CD4-positive, alpha-beta T cell (primary cell): Measurements from ENCODE around the gene TAF4. TPM values are rescaled to one million over a fixed set of nuclear protein-coding genes. Genes with fewer than 3 reads are reported as not detected.

Experiments
- ATAC-seq: fragments of 200-7000 bp; cut with Tn5 transposase; one replicate; pipeline ENCODE4 v1.10.0; 2022; ENCODE audit warnings: mild to moderate bottlenecking; ENCODE audit not compliant: poor library complexity
- CTCF ChIA-PET: fragments of 350-600 bp; sonication (Branson Sonifier 250); formaldehyde crosslinking; loops from one replicate; lab custom pipeline; 2021; ENCODE audit warnings: antibody characterized with exemption, inconsistent platforms; lab: Charles Lee
- POLR2A ChIA-PET: fragments of 350-600 bp; sonication (Branson Sonifier 250); formaldehyde crosslinking; loops from one replicate; lab custom pipeline; 2021; ENCODE audit warnings: antibody characterized with exemption, inconsistent platforms; lab: Charles Lee
- DNase-seq, 14 experiments: peaks; one replicate each; pipeline ENCODE4 v3.0.0-alpha.2; 2013 to 2020; ENCODE audit warnings: mixed read lengths in 2 of 14
- H3K27ac ChIP-seq, 2 donors: one replicate each; pipeline versions ENCODE4 v1.5.1 to v1.7.0; 2013; ENCODE audit warnings: low read length in 2 of 2, low read depth in 1 of 2, mild to moderate bottlenecking in 1 of 2
- H3K27me3 ChIP-seq, 2 experiments: 1 replicate in 1 of 2; 2 replicates in 1 of 2; pipeline versions ENCODE4 v1.6.1 to v1.7.0; 2013; ENCODE audit warnings: low read length in 2 of 2, control low read depth in 1 of 2, mild to moderate bottlenecking in 1 of 2, moderate library complexity in 1 of 2; ENCODE audit not compliant: insufficient read depth in 2 of 2, control insufficient read depth in 1 of 2
- H3K36me3 ChIP-seq: one replicate; pipeline ENCODE4 v1.6.1; 2013; ENCODE audit warnings: low read length, control low read depth; ENCODE audit not compliant: insufficient read depth
- H3K4me1 ChIP-seq: one replicate; pipeline ENCODE4 v1.6.1; 2013; ENCODE audit warnings: low read length, control low read depth; ENCODE audit not compliant: insufficient read depth
- H3K4me3 ChIP-seq: one replicate; pipeline ENCODE4 v1.5.1; 2013; ENCODE audit warnings: mild to moderate bottlenecking, low read length, moderate library complexity
- H3K9me3 ChIP-seq, 2 experiments: 1 replicate in 1 of 2; 2 replicates in 1 of 2; pipeline versions ENCODE4 v1.6.1 to v1.7.0; 2013; ENCODE audit warnings: low read length in 2 of 2, mild to moderate bottlenecking in 2 of 2, control low read depth in 1 of 2, moderate library complexity in 1 of 2; ENCODE audit not compliant: control insufficient read depth in 1 of 2, insufficient read depth in 1 of 2
- H3K27ac Mint-ChIP-seq: one replicate; pipeline ENCODE4 v1.8.0; 2020; ENCODE audit warnings: mixed read lengths
- H3K27me3 Mint-ChIP-seq: one replicate; pipeline ENCODE4 v1.8.0; 2021; ENCODE audit warnings: mixed read lengths
- H3K36me3 Mint-ChIP-seq: one replicate; pipeline ENCODE4 v1.8.0; 2021; ENCODE audit warnings: low read depth, mixed read lengths
- H3K4me1 Mint-ChIP-seq: one replicate; pipeline ENCODE4 v1.8.0; 2021; ENCODE audit warnings: low read depth, mixed read lengths
- H3K4me3 Mint-ChIP-seq: one replicate; pipeline ENCODE4 v1.8.0; 2020; ENCODE audit warnings: mild to moderate bottlenecking, mixed read lengths
- H3K9me3 Mint-ChIP-seq: one replicate; pipeline ENCODE4 v1.8.0; 2020; ENCODE audit warnings: mixed read lengths
- intact Hi-C, 2 experiments: fragments of 100-400 bp; cut with DNase I in 1 of 2; cut with micrococcal nuclease in 1 of 2; formaldehyde crosslinking; loops; one replicate each; pipeline versions ENCODE4 v1.15.1 to v1.9.0; 2023 to 2025; cut with DNase I, micrococcal nuclease
- total RNA-seq, 174 experiments: library from RNA in 2 of 174; stranded (reverse) in 2 of 174; gene quantifications; one replicate each; pipeline ENCODE4 v1.2.3 and lab custom pipeline; 2021 to 2026
- TF ChIP-seq, protein P1 (sequence below): fragments of 200-600 bp; IDR thresholded peaks from one replicate; pipeline ENCODE4 v1.8.0; 2022; ENCODE audit warnings: antibody characterized with exemption, mild to moderate bottlenecking

TAF4 gene
- total RNA-seq, 2 experiments from 2014 or later = 11.1 to 12.5 TPM

DNA sequence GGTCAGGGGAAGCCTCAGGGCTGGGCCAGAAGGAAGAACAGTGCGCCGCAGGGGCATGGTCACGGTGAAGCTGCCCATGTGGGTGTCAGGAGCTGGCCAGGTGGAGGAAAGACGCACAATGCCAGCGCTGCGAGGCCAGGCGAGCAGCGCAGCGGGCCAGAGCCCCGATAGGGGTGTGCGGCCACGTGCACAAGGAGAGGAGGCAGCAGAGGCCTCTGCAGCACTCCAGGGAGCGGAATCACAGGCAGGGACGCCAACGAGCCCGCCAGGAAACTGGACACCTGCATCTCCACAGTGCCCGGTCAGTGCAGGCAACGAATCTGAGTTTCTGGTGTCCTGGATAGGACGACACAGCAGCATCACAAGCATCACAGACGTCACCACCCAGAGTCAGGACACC is 35.7 kb downstream of the TAF4 start:
- Mint-ChIP-seq H3K9me3 (no peaks in the 10 kb centered on the region), H3K27ac (peak overlapping the region; percentile 93), H3K27me3 (no peaks in the 10 kb centered on the region), H3K4me3 (no peak overlapping the region), H3K36me3 (no peaks in the 10 kb centered on the region), H3K4me1 (peaks cover 58% of the 10 kb centered on the region)
- ChIA-PET CTCF (interaction anchor here (1.4 to 1.6 kb wide), 2 partner anchors 19 to 36 kb away, joined by 3 to 6 read pairs; partner anchors contain the start of gene TAF4), POLR2A (interaction anchor here (1.5 kb wide), 1 partner anchor 36 kb away, joined by 16 read pairs; the partner anchor contains the start of gene TAF4)
- H3K4me1 ChIP-seq = peaks cover 58% of the 10 kb centered on the region
- intact Hi-C loops = loop anchor here (1.0 to 5.0 kb wide), 5 partner anchors 32 to 127 kb away; partner anchors contain the start of gene LSM14B (in 1 of the 2)
- TF ChIP-seq, protein P1, sequence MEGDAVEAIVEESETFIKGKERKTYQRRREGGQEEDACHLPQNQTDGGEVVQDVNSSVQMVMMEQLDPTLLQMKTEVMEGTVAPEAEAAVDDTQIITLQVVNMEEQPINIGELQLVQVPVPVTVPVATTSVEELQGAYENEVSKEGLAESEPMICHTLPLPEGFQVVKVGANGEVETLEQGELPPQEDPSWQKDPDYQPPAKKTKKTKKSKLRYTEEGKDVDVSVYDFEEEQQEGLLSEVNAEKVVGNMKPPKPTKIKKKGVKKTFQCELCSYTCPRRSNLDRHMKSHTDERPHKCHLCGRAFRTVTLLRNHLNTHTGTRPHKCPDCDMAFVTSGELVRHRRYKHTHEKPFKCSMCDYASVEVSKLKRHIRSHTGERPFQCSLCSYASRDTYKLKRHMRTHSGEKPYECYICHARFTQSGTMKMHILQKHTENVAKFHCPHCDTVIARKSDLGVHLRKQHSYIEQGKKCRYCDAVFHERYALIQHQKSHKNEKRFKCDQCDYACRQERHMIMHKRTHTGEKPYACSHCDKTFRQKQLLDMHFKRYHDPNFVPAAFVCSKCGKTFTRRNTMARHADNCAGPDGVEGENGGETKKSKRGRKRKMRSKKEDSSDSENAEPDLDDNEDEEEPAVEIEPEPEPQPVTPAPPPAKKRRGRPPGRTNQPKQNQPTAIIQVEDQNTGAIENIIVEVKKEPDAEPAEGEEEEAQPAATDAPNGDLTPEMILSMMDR = no peak
- H3K4me3 ChIP-seq = no peak overlapping the region
- no peak for ATAC-seq
- H3K27me3 ChIP-seq = no peaks in the 10 kb centered on the region
- H3K36me3 ChIP-seq = no peaks in the 10 kb centered on the region
- DNase-seq = no peak
- H3K27ac ChIP-seq = no peak overlapping the region
- no peaks in the 10 kb centered on the region for H3K9me3 ChIP-seq

DNA sequence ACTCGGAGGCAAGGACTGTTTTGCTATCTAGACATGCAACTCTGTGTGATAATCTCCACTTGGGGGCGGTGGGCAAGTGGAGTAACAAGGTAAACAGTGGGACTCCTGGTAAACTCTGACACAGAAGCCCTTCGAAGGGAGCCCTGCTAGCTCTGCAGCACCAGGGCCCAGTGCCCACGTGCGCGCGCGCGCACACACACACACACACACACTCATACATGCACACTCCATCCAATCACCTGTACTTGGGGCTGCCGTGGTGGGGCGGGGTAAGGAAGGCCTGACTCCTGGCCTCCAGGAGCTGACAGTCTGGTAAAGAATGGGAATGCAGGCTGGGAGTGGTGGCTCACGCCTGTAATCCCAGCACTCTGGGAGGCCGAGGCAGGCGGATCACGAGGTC is 36.4 kb downstream of the TAF4 start:
- intact Hi-C loops = loop anchor here in 1 of 2 experiments (5.0 kb wide), 2 partner anchors 33 to 128 kb away; no protein-coding TSS in a partner anchor
- no peak overlapping the region for H3K4me3 ChIP-seq
- H3K27me3 ChIP-seq = no peaks in the 10 kb centered on the region
- H3K9me3 ChIP-seq = no peaks in the 10 kb centered on the region
- no peaks in the 10 kb centered on the region for H3K27me3 Mint-ChIP-seq
- H3K4me1 Mint-ChIP-seq = peaks cover 62% of the 10 kb centered on the region
- H3K27ac Mint-ChIP-seq = peak overlapping the region; percentile 70
- CTCF ChIA-PET = interaction anchor here (1.6 kb wide), 1 partner anchor 36 kb away, joined by 3 read pairs; the partner anchor contains the start of gene TAF4
- H3K36me3 ChIP-seq = no peaks in the 10 kb centered on the region
- POLR2A ChIA-PET = interaction anchor here (0.6 to 1.0 kb wide), 2 partner anchors 92 to 207 kb away, joined by 3 read pairs; no protein-coding TSS in a partner anchor
- peaks cover 58% of the 10 kb centered on the region for H3K4me1 ChIP-seq
- H3K4me3 Mint-ChIP-seq = no peak overlapping the region
- no peak for ATAC-seq
- no peaks in the 10 kb centered on the region for H3K9me3 Mint-ChIP-seq
- TF ChIP-seq, protein P1 = no peak
- no peak overlapping the region for H3K27ac ChIP-seq
- H3K36me3 Mint-ChIP-seq = no peaks in the 10 kb centered on the region
- no peak for DNase-seq

DNA sequence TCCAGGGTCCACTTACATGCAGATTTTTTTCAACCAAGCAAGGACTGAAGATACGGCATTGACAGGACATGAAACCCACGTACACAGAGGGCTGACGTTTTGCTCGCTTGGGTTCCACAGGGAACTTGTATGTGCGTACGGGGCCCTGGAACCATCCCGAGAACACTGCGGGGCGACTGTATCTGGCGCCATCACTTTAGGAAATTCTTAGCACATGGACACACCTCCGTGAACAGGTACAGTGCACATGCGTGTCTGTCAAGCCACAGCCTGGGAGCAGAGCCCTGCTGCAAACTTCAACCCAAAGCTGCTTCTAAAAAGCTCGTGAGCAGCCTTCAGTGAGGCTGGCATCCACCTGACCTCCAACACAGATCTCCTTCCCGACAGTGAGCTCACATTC is 37.3 kb downstream of the TAF4 start:
- no peaks in the 10 kb centered on the region for H3K27me3 Mint-ChIP-seq
- ATAC-seq = no peak
- CTCF ChIA-PET = no interaction called here

More for the DNA sequence above, 37.3 kb downstream of the TAF4 start:
- intact Hi-C loops = loop anchor here in 1 of 2 experiments (5.0 kb wide), 2 partner anchors 34 to 129 kb away; no protein-coding TSS in a partner anchor
- Histone ChIP-seq H3K27me3 (no peaks in the 10 kb centered on the region), H3K4me1 (peaks cover 57% of the 10 kb centered on the region), H3K4me3 (no peak overlapping the region), H3K36me3 (no peaks in the 10 kb centered on the region), H3K9me3 (no peaks in the 10 kb centered on the region), H3K27ac (no peak overlapping the region)
- Mint-ChIP-seq H3K36me3 (no peaks in the 10 kb centered on the region), H3K4me1 (peaks cover 66% of the 10 kb centered on the region), H3K27ac (peak overlapping the region; percentile 70), H3K4me3 (no peak overlapping the region), H3K9me3 (no peaks in the 10 kb centered on the region)
- POLR2A ChIA-PET = interaction anchor here (0.6 kb wide), 1 partner anchor 208 kb away, joined by 3 read pairs; no protein-coding TSS in a partner anchor
- DNase-seq = no peak
- TF ChIP-seq, protein P1 = no peak
